Endothelial cell of umbilical vein (primary cell): ENCODE measurements around the gene GPR183. TPM values are rescaled to one million over a fixed set of nuclear protein-coding genes. Genes with fewer than 3 reads are reported as not detected.

Source experiments
- BruUV-seq: library from RNA; stranded (reverse); fragments of 400-500 nt; replicated peaks from 2 replicates; lab custom pipeline; 2021; lab: Mats Ljungman, UMichigan
- CTCF ChIA-PET: fragments of 300-600, 350-600 bp; sonication (Branson Sonifier 250); formaldehyde crosslinking; loops from one replicate; lab custom pipeline; 2021; ENCODE audit warnings: antibody characterized with exemption, inconsistent platforms; lab: Charles Lee
- POLR2A ChIA-PET: fragments of 300-600, 350-600 bp; sonication (Branson Sonifier 250); formaldehyde crosslinking; loops from one replicate; lab custom pipeline; 2021; ENCODE audit warnings: antibody characterized with exemption, inconsistent platforms; lab: Charles Lee
- DNase-seq: peaks from one replicate; pipeline ENCODE4 v3.0.0-alpha.2; 2011; ENCODE audit warnings: low read depth, low spot score
- FAIRE-seq: peaks from 2 replicates; lab custom pipeline; 2011; peaks lifted over from hg19 to GRCh38; lab: Jason Lieb, UNC
- H2AFZ ChIP-seq: 2 replicates; pipeline ENCODE4 v1.6.0; 2012; ENCODE audit warnings: low read depth, low read length, control low read depth, inconsistent platforms
- H3K27ac ChIP-seq: 2 replicates; pipeline ENCODE4 v1.5.1; 2011; ENCODE audit warnings: low read depth, mild to moderate bottlenecking, control low read depth, low read length, moderate library complexity; ENCODE audit not compliant: insufficient read depth
- H3K27me3 ChIP-seq, 2 experiments: 2 replicates each; pipeline versions ENCODE4 v1.6.0 to v1.6.1; 2011; ENCODE audit warnings: low read length in 2 of 2, mixed read lengths in 1 of 2; ENCODE audit not compliant: control insufficient read depth in 2 of 2, insufficient read depth in 2 of 2
- H3K36me3 ChIP-seq, 2 experiments: 2 replicates in 1 of 2; 3 replicates in 1 of 2; pipeline ENCODE4 v1.5.1; 2011; ENCODE audit warnings: low read length in 2 of 2, mild to moderate bottlenecking in 1 of 2, moderate library complexity in 1 of 2; ENCODE audit not compliant: control insufficient read depth in 2 of 2, insufficient read depth in 2 of 2; ENCODE audit errors: extremely low read depth in 1 of 2
- H3K4me1 ChIP-seq: 3 replicates; pipeline ENCODE4 v1.5.1; 2011; ENCODE audit warnings: mild to moderate bottlenecking, low read length; ENCODE audit not compliant: control insufficient read depth, insufficient read depth; ENCODE audit errors: extremely low read depth
- H3K4me2 ChIP-seq: 2 replicates; pipeline ENCODE4 v1.6.1; 2011; ENCODE audit warnings: low read length, control low read depth, mixed read lengths; ENCODE audit not compliant: insufficient read depth
- H3K4me3 ChIP-seq, 3 experiments: fragments of 200-600 bp in 1 of 3; sonication (generic), shearing (Covaris generic) in 1 of 3; replicated peaks in 1 of 3; 2 replicates each; pipeline ENCODE4 v1.5.1; 2011 to 2016; ENCODE audit warnings: control low read depth in 3 of 3, low read length in 3 of 3, mild to moderate bottlenecking in 2 of 3, inconsistent platforms in 1 of 3, low read depth in 1 of 3, moderate library complexity in 1 of 3; ENCODE audit not compliant: insufficient read depth in 1 of 3
- H3K79me2 ChIP-seq: 2 replicates; pipeline ENCODE4 v1.6.0; 2012; ENCODE audit warnings: low read length, inconsistent platforms; ENCODE audit not compliant: control insufficient read depth, insufficient read depth
- H3K9ac ChIP-seq: replicated peaks from 2 replicates; pipeline ENCODE3; 2011; ENCODE audit warnings: low read length, control low read depth; ENCODE audit not compliant: insufficient read depth; ENCODE audit errors: extremely low read depth
- H3K9me1 ChIP-seq: replicated peaks from 3 replicates; pipeline ENCODE4 v1.6.0; 2011; ENCODE audit warnings: mild to moderate bottlenecking, low read length; ENCODE audit not compliant: control insufficient read depth, insufficient read depth; ENCODE audit errors: extremely low read depth
- H3K9me3 ChIP-seq: replicated peaks from 2 replicates; pipeline ENCODE4 v1.5.1; 2012; ENCODE audit warnings: low read length, inconsistent platforms; ENCODE audit not compliant: control insufficient read depth, insufficient read depth
- H4K20me1 ChIP-seq: replicated peaks from 2 replicates; pipeline ENCODE3; 2011; ENCODE audit warnings: mild to moderate bottlenecking, low read length; ENCODE audit not compliant: control insufficient read depth, insufficient read depth; ENCODE audit errors: extremely low read depth
- dilution Hi-C: fragments of 300-500 bp; cut with MboI; formaldehyde crosslinking; loops from one replicate; pipeline ENCODE4 v1.15.0; 2019; ENCODE audit warnings: low sequenced_read_pairs; ENCODE audit not compliant: extremely low pct_ligation_motif_present
- intact Hi-C: fragments of 100-400 bp; cut with micrococcal nuclease; formaldehyde crosslinking; loops from one replicate; pipeline ENCODE4 v1.10.0; 2022
- polyA plus RNA-seq, 4 experiments: library from polyadenylated mRNA; depleted of rRNA in 3 of 4; stranded (reverse) in 3 of 4; unstranded in 1 of 4; fragments of >200 nt; gene quantifications; 2 replicates each; pipeline versions ENCODE4 v1.2.1 to v1.2.3, GENCODE V29; 2011 to 2012; ENCODE audit warnings: missing spikeins in 1 of 4
- total RNA-seq: library from RNA; stranded (reverse); gene quantifications from 2 replicates; pipeline ENCODE4 v1.2.3, GENCODE V29; 2021
- TF ChIP-seq, protein P1 (sequence below): IDR thresholded peaks from 2 replicates; pipeline ENCODE4 v1.6.1; 2011; ENCODE audit not compliant: insufficient read depth, insufficient read length
- TF ChIP-seq, protein P2 (sequence below), 2 donors: IDR thresholded peaks; 1 replicate in 1 of 2; 2 replicates in 1 of 2; pipeline ENCODE4 v1.5.1; 2011; ENCODE audit warnings: low read length in 2 of 2, mild to moderate bottlenecking in 2 of 2, moderate library complexity in 2 of 2, control low read depth in 1 of 2, inconsistent platforms in 1 of 2, low read depth in 1 of 2; ENCODE audit not compliant: insufficient read depth in 1 of 2; ENCODE audit errors: extremely low read depth in 1 of 2

GPR183 gene
- total and polyA plus RNA-seq, 2 donors (not counting 3 experiments of a cell fraction or from before 2014, with no cell fraction given): 0.23 TPM; not detected in 1

DNA sequence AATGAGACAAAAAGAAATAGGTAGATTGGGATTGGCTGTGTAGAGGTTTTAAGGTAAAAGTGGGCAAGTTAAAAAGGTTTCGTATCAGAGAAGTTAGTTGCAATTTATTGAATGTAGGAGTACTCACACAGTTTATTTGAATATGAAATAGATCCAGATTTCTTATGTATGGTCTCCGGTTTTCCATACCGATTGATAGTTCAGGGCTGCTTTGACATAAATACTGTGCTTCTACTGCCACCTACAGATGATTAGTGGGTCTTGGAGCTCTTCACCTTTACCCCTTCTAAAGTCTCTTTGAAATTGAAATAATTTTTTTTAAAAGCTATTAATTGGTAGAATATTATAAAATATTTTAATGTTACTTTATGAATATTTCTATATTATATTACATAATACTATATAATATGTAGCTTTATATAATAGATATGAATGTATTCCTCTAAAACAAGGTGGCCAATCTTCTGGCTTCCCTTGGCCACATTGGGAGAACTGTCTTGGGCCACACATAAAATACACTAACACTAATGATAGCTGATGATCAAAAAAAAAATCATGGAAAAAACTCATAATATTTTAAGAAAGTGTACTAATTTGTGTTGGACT, 41.3 kb downstream of the GPR183 start:
- Histone ChIP-seq H3K9me3 (no peaks in the 10 kb centered on the region), H3K4me2 (no peak overlapping the region), H3K36me3 (peaks cover 0 to 2% of the 10 kb centered on the region in 2 experiments), H3K9ac (no peak overlapping the region), H3K27me3 (no peaks in the 10 kb centered on the region), H3K4me1 (peaks cover 9% of the 10 kb centered on the region), H2AFZ (no peak overlapping the region), H3K9me1 (no peaks in the 10 kb centered on the region), H3K79me2 (no peaks in the 10 kb centered on the region), H3K27ac (no peak overlapping the region), H4K20me1 (no peaks in the 10 kb centered on the region), H3K4me3 (no peak overlapping the region)
- POLR2A ChIA-PET: no interaction called here
- dilution Hi-C loops (loop anchor here (25.0 kb wide), 1 partner anchor 104 kb away; no protein-coding TSS in a partner anchor), intact Hi-C loops (loop anchor here (1.0 to 10.0 kb wide), 4 partner anchors 65 to 231 kb away; partner anchors contain the start of gene UBAC2)
- DNase-seq (peak; percentile 64), FAIRE-seq (peak; percentile 55)
- CTCF ChIA-PET: interaction anchor here (0.6 to 9.8 kb wide), 38 partner anchors 9 to 470 kb away, joined by 3 to 289 read pairs (median 4); partner anchors contain the start of gene UBAC2
- TF ChIP-seq, protein P1, sequence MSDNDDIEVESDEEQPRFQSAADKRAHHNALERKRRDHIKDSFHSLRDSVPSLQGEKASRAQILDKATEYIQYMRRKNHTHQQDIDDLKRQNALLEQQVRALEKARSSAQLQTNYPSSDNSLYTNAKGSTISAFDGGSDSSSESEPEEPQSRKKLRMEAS: no peak
- TF ChIP-seq, protein P2, sequence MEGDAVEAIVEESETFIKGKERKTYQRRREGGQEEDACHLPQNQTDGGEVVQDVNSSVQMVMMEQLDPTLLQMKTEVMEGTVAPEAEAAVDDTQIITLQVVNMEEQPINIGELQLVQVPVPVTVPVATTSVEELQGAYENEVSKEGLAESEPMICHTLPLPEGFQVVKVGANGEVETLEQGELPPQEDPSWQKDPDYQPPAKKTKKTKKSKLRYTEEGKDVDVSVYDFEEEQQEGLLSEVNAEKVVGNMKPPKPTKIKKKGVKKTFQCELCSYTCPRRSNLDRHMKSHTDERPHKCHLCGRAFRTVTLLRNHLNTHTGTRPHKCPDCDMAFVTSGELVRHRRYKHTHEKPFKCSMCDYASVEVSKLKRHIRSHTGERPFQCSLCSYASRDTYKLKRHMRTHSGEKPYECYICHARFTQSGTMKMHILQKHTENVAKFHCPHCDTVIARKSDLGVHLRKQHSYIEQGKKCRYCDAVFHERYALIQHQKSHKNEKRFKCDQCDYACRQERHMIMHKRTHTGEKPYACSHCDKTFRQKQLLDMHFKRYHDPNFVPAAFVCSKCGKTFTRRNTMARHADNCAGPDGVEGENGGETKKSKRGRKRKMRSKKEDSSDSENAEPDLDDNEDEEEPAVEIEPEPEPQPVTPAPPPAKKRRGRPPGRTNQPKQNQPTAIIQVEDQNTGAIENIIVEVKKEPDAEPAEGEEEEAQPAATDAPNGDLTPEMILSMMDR (IDR thresholded peaks at IDR 0.05; ENCODE audit: extremely low read depth in 1 of 2, insufficient read depth in 1 of 2, low read depth in 1 of 2, low read length in 2 of 2): peak; percentile 29 to 50
- no TSS peak for BruUV-seq
